NCI-H2227 (cell line): Measurements from ENCODE around the gene PDE9A.
"Not testable (repeated sequence)": the region's sequence is repeated elsewhere in the genome, so short reads cannot be mapped to it uniquely, and the experiment has no call there.

Experiments
- DNase-seq: peaks from one replicate; lab custom pipeline; 2025; ENCODE audit not compliant: unreplicated experiment; lab: John Stamatoyannopoulos, UW

Gene PDE9A

GRCh38 chr21:42785666-42786427 lies 132.4 kb downstream of the PDE9A start:
- no peak for DNase-seq

DNA sequence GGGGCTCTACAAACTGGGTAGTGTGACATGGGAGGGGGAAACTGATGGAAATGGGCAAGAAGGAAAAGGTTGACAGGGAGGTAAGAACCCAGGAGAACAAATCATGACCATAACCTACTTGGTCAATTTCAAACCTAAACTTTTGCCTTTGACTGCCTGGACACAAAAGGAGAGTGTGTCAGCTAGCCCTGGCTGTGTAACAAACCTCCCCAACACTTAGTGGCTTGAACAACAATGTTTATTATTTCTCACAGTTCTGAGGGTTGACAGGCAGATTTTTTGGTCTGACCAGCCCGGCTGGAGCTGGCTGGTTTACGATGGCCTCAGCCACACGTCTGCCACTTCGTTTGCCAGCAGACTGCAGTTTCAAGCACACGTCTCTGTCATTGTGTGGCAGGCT lies 133.5 kb downstream of the PDE9A start:
- no peak for DNase-seq

GRCh38 chr21:42787613-42788012 lies 134.2 kb downstream of the PDE9A start:
- no peak for DNase-seq

DNA sequence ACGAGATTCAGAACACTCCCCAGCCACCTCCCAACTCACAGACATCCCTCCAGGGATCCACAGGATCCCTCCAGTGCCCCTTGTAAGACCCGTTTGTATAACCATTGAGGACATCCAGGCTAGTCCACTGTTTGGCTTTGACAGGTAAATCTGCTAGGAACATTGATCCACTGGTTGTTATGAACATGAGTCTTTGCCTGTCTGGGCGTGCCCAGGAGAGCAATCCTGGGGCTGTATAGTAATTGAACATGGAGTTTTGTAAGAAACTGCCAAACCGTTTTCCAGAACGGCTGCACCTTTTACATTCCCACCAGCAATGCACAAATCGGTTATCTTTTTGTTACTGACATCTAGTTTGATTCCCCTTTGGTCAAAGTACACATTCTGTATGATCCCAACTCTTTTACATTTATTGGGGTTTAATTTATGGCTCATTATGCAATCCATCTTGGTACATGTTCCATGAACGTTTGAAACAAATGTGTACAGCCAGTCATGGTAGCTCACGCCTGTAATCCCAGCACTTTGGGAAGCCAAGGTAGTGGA lies 137.2 kb downstream of the PDE9A start:
- DNase-seq, result no peak

- no peak for DNase-seq
Observed at GRCh38 chr21:42793774-42794173, 140.4 kb downstream of the PDE9A start.

DNA sequence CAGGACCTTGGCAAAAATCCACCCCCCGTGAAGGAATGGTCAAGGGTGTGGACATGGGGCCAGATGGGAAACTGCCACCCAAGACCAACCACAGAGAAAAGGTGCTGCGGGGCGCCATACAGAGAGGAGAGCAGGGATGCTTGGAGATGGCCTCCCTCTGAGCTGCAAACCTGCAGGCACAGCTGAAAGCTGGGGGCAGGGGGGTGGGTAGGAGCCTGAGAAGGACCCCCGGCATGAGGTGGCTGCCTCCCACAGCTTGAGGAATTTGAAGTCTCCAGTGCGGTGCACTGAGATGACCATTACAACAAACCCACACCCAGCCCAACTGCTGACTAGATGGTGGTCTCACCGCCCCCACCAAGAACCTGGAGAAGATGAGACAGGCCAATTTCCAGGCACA lies 141.1 kb downstream of the PDE9A start:
- no peak for DNase-seq

GRCh38 chr21:42796327-42797062 lies 143.1 kb downstream of the PDE9A start:
- no peak for DNase-seq

DNA sequence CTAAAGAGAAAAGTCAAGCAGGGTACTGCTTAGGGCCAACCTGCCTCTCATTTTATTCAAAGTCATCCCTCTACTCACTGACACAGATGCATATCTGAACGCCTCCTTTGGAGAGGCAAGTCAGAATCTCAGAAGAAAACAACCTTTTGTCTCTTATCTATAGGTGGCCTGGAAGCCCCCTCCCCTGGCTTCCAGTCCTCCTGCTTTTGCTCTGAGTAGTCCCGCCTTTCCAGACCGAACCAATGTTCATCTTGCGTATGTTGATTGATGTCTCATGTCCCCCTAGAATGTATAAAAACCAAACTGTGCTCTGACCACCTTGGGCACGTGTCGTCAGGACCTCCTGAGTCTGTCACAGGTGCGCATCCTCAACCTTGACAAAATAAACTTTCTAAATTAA lies 144.1 kb downstream of the PDE9A start:
- DNase-seq, result no peak

- DNase-seq, result no peak
Observed at GRCh38 chr21:42798106-42798505, 144.7 kb downstream of the PDE9A start.

DNA sequence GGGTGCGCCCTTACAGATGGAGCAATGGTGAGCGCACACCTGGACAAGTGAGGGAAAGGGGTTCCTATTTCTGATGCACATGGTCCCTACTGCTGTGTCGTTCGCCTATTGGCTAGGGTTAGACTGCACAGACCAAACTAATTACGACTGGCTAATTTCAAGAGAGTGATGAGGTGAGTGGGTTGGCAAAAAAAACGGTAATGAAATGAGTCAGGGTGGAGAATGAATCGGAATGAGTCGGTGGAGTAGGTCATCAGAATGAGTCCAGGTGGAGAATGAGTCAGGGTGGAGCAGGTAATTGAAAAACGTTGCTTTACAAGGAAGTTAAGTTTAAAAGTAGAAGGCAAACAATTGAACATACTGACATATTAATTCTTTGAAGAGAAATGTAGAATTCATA lies 146.1 kb downstream of the PDE9A start:
- no peak for DNase-seq

DNA sequence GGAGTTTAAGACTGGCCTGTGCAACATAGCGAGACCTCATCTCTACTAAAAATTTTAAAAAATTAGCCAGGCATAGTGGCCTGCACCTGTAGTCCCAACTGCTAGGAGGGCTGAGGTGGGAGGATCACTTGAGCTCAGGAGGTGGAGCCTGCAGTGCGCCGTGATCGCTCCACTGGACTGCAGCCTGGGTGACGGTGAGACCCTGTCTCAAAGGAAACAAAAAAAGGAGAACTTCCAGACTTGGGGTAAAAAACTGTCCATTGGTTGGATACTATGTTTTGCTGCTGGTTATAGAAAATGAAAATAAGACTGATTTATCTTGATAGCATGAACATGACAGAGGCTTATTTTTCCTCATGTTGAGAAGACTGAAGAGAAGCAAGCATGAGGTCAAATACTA lies 146.5 kb downstream of the PDE9A start:
- no peak for DNase-seq

DNA sequence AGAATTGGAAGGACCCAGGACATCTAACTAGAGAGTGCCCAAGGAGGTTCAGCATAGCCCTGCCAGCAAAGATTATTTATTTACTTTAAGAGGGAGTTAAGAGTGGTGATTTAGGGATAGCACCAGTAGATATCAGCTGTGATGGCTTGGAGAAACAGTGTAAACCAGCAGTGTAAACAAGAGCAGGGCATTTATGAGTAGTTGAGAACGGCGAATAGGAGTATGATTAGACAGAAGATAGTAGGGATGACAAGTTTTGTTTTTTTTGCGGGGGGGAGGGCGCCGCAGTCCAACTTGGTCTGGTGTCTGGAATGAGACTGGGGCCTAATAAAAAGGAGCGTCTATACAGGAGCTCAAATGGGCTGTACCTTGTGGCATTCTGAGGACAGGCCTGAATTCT lies 148.2 kb downstream of the PDE9A start:
- DNase-seq, result not testable (repeated sequence)

DNA sequence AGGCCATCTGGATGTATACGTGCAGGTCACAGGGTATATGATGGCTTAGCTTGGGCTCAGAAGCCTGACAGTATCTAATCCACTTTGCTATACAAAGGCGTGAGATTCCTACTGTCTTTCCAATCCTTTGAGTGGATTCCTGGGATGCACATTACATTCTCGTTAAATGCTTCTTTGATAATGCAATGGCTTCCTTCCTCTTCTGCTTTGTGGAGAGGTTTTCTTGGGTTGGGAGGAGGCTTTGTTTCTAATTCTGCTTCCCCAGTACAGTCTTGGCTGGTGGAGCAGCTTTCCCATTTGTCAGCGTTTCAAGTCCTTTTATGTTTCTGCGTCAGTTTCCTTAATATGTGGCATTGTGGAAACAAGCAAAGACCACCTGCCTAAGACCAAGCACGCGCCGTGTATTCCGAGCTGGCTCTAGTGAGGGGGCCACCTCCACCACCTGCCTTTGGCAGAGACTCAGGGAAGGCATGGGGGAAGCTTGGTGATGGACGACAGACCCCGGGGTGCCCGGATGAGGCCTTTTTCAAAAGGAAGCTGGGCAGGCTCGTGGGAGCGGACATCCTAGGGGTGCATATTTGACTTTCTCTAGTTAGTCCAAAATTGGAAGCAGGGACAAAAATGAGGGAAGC lies 153.2 kb downstream of the PDE9A start:
- DNase-seq, result no peak

DNA sequence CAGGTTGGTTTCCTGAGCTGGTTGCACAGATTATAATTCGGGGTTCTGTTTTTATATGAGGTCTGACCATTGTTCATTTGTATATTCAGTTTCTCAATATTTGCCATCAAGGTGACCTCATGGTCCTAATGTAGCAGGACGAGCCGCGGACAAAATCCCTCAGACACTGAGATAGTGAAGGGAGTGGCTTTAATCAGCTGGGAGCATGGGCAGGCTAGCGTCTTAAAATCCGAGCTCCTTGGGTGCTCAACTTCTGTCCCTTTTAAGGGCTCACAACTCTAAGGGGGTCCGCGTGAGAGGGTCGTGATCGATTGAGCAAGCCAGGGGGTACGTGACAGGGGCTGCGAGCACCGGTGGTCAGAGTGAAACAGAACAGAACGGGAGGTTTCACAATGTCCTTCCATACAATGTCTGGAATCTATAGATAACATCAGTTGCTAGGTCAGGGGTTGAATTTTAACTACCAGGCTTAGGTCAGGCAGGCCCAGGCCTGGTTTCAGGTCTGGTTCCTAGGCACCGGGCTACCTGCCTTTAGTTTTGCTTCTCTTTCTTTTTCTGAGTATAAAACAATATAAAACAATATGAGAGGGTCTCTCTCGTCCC lies 154.0 kb downstream of the PDE9A start:
- not testable (repeated sequence) for DNase-seq

- no peak for DNase-seq
Observed at GRCh38 chr21:42807938-42808613, 154.7 kb downstream of the PDE9A start.

DNA sequence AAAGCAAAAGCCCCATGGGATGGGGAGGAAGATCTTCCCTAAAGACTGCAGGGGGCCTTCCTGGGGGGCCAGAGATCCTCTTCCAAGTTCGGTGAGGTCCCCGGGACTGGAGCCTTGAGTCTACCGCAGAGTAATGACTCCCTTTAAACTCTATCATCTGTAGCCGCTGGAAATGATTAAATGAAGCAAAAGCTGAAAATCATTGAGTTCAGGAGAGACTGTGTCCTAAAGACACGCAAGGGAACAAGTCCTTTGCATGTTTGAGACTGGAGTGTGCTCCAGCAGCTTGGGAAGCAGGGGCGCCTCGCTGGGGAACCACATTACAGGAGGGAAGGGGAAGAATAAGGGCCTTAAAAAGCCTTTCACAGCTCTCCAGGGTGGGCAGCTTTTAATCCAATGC lies 155.8 kb downstream of the PDE9A start:
- DNase-seq, result no peak

DNA sequence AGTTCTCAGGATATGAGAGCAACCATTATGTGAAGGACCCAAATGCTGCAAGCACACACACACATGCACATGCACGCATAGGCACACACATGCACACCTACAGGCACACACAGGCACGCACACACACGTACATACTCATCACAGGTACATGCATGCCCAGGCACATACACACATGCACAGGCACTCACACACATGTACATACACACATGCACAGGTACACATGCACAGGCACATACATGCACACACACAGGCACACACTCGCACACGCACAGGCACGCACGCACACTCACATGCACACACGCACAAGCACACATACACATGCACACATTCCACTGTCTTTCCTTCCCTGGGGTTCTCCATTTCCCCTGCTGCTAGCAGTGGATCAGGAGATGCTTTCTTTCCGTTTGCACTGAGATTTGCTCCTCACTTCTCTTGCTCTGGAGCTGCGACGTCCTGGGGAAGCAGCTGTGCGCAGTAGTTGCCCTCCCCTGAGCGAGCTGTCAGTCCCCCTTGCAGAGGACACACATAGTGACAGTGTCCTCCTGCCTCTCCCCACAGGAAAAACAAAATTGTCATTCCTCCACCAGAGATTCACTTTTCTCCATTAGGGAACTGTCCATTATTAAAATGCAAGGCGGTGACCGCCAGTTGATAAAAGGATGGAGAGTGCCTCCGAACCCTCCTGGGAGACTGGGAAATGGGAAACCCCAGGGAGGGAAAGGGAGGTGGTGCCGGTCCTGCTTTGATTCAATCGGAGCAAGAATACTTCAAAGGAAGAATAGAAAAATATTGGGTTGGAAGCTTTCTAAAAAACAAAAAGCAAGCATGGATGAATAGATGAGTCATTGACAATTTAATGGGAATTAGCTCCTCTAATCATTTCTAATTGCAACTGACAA lies 156.4 kb downstream of the PDE9A start:
- DNase-seq, result no peak

DNA sequence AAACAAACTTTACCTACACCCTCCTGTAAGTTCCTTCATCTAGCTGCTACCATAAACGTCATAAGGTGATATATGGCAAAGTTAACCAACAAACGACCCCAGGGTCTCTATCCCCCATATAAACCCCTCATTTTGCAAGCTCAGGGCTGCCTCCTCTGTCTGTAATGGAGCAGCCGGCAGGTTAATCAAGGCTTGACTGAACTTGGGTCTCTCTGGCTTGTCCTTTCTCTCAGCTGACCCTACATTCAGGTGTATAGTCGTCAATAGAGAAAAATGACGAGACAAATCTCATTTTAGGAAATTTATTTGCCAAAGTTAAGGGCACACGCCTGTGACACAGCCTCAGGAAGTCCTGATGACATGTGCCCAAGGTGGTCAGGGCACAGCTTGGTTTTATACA lies 158.5 kb downstream of the PDE9A start:
- DNase-seq, result no peak

DNA sequence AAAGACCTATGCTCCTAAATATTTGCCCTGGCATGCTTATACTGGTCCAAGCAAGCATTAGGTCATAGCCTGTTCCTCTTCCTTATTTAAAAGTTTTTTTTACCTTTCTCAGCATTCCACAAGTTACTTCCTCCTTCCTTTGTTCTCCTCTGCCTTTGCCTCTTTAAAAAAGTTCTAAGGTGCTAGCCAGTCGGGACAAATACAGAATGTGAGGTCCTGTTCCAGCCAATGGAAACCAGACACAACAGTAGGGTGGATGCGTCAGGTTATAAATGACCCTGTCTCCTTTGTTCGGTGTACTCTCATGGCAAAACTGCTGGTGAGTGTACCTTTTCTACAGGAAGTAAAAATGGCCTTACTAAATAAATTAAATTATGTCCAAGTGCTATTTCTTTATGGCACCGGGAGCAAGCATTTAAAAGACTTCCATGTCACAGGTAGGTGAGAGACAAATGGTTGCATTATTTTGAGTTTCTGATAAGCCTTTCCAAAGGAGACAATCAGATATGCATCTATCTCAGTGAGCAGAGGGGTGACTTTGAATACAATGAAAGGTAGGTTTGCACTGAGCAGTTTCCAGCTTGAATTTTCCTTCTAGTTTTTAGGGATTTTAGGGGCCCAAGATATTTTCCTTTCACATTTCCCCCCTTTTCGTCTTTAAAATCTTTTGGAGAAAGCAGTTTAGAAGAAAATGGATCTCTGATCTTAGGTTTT lies 159.3 kb downstream of the PDE9A start:
- DNase-seq, result not testable (repeated sequence)
